Brain microvascular endothelial cell (primary cell): ENCODE data around the gene DHDH.
"Not testable (repeated sequence)": the region's sequence is repeated elsewhere in the genome, so short reads cannot be mapped to it uniquely, and the experiment has no call there.

Experiments used
- DNase-seq: peaks from one replicate; pipeline ENCODE4 v3.0.0-alpha.2; 2020
- H3K27ac ChIP-seq: fragments of 250-450 bp; sonication (Bioruptor Pico); 2 replicates; pipeline ENCODE4 v1.5.1; 2020; ENCODE audit warnings: mild to moderate bottlenecking, moderate library complexity
- H3K27me3 ChIP-seq: fragments of 250-450 bp; sonication (Bioruptor Pico); replicated peaks from 2 replicates; pipeline ENCODE4 v1.5.1; 2020; ENCODE audit warnings: mild to moderate bottlenecking
- H3K36me3 ChIP-seq: fragments of 250-450 bp; sonication (Bioruptor Pico); replicated peaks from 2 replicates; pipeline ENCODE4 v1.5.1; 2020; ENCODE audit warnings: mild to moderate bottlenecking
- H3K4me3 ChIP-seq: 2 replicates; pipeline ENCODE4 v1.5.1; 2011; ENCODE audit warnings: low read depth, mild to moderate bottlenecking, control low read depth, low read length, moderate library complexity
- CTCF ChIP-seq: IDR thresholded peaks from 2 replicates; pipeline ENCODE4 v1.5.1; 2011; ENCODE audit warnings: low read depth, mild to moderate bottlenecking, moderate library complexity, low read length, control low read depth, inconsistent platforms; ENCODE audit errors: missing control alignments
- in situ Hi-C: cut with HindIII; loops from 2 replicates; pipeline ENCODE4 v1.10.0; 2017; ENCODE audit warnings: low sequenced_read_pairs, low pct_ligation_motif_present

The DHDH gene

DNA sequence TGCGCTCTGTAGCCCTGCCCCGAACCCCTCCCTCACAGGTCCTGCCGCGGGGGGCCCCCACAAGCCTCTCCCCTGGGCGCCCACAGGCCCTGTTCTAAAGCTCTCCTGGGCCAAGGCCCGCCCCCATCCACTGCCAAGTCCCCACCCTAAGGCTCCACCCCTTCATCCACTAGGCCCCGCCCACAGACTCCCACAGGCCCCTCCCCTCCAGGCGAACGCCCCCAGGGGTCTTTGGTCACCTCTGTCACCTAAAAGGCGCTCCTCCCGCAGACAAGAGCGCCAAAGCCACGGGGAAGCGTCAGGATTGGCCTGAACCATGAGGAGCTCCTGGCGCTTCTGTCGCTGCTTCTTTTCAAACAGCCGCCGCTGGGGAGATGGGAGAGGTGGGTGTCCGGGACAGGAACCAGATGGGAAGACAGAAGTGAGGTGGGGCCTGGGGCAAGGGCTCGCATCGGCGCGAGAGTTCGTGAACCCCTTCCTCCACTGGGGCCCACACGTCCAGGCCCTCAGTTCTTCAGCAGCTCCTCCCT, 37.2 kb upstream of the DHDH start:
- Histone ChIP-seq H3K27me3 (no peaks in the 10 kb centered on the region), H3K36me3 (no peaks in the 10 kb centered on the region), H3K27ac (no peak overlapping the region), H3K4me3 (peak overlapping the region; percentile 36)
- no peak for DNase-seq
- in situ Hi-C loops, result no loop called here
- TF ChIP-seq CTCF, result no peak

GRCh38 chr19:48897181-48897580, 36.3 kb upstream of the DHDH start:
- TF ChIP-seq CTCF, result no peak
- in situ Hi-C loops, result no loop called here
- no peak overlapping the region for H3K27ac ChIP-seq
- no peaks in the 10 kb centered on the region for H3K27me3 ChIP-seq
- DNase-seq, result no peak
- H3K4me3 ChIP-seq, result no peak overlapping the region
- H3K36me3 ChIP-seq, result no peaks in the 10 kb centered on the region

DNA sequence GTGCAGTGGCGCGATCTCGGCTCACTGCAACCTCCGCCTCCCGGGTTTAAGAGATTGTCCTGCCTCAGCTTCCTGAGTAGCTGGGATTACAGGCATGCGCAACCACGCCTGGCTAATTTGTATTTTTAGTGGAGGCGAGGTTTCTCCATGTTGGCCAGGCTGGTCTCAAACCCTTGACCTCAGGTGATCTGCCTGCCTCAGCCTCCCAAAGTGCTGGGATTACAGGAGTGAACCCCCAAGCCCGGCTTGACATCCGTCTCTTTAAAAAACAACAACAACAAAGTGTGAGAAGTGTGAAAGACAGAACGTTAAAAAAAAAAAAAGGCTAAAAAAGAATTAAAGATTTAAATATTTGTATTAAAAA, 34.1 kb upstream of the DHDH start:
- H3K27me3 ChIP-seq, H3K27ac ChIP-seq, DNase-seq, H3K36me3 ChIP-seq, in situ Hi-C loops: not testable (repeated sequence)
- peak overlapping the region; percentile 93 for H3K4me3 ChIP-seq

GRCh38 chr19:48899781-48900476, 33.6 kb upstream of the DHDH start, which contains the start of gene NUCB1:
Gene NUCB1 (plus strand): TSS chr19:48900312. CDS start chr19:48900797, 485 bp downstream.
- Histone ChIP-seq H3K36me3 (peaks cover 4% of the 10 kb centered on the region), H3K27ac (peak within 1 kb of the TSS; percentile 53), H3K27me3 (no peaks in the 10 kb centered on the region), H3K4me3 (peak within 1 kb of the TSS; percentile 93)
- peak; percentile 99 for DNase-seq
- in situ Hi-C loops, result no loop called here
- TF ChIP-seq CTCF, result peak; percentile 52

- DNase-seq, result no peak
- Histone ChIP-seq H3K27me3 (no peaks in the 10 kb centered on the region), H3K4me3 (peak overlapping the region; percentile 93), H3K27ac (peak overlapping the region; percentile 53), H3K36me3 (peaks cover 5% of the 10 kb centered on the region)
- in situ Hi-C loops, result no loop called here
- no peak for TF ChIP-seq CTCF
These were observed 32.8 kb upstream of the DHDH start for GRCh38 chr19:48900477-48901406.

GRCh38 chr19:48902291-48902690, 31.2 kb upstream of the DHDH start:
- H3K27ac ChIP-seq, DNase-seq, H3K27me3 ChIP-seq, in situ Hi-C loops, H3K36me3 ChIP-seq, H3K4me3 ChIP-seq: not testable (repeated sequence)

DNA sequence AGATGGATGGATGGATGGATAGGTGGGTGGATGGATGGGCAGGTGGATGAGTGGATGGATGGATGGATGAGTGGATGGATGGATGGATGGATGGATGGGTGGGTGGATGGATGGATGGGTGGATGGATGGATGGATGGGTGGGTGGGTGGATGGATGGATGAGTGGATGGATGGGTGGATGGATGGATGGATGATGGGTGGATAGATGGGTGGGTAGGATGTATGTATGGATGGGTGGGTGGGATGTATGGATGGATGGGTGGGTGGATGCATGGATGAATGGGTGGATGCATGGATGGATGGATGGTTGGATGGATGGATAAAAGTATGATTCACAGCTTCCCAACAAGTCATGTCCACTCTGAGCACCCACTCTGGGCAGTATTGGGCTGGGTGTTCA, 29.7 kb upstream of the DHDH start:
- H3K4me3 ChIP-seq, in situ Hi-C loops, H3K27me3 ChIP-seq, H3K27ac ChIP-seq, DNase-seq: not testable (repeated sequence)
- peaks cover 18% of the 10 kb centered on the region for H3K36me3 ChIP-seq
